K562 (cell line): ENCODE data around the gene FREM1. TPM values are rescaled to one million over a fixed set of nuclear protein-coding genes. Genes with fewer than 3 reads are reported as not detected.

Experiments used
- ATAC-seq: fragments of 200-7000 bp; cut with Tn5 transposase; 3 replicates; pipeline ENCODE4 v1.9.1; 2020; ENCODE audit warnings: moderate library complexity
- BruUV-seq: library from RNA; stranded (reverse); fragments of 400-500 nt; replicated peaks from 2 replicates; lab custom pipeline; 2021; lab: Mats Ljungman, UMichigan
- CTCF ChIA-PET: fragments of 300-600 bp; formaldehyde crosslinking; extraction: SDS; loops from one replicate; lab custom pipeline; 2021; ENCODE audit warnings: low intra/inter-chr PET ratio; lab: Yijun Ruan, JAX
- POLR2A ChIA-PET: fragments of 300-600, 350-650 bp; sonication (Branson Sonifier 250); formaldehyde crosslinking; extraction: SDS; loops from one replicate; lab custom pipeline; 2021; ENCODE audit warnings: antibody characterized with exemption, inconsistent platforms; lab: Yijun Ruan, JAX
- DNase-seq, 4 experiments: peaks; one replicate each; pipeline versions ENCODE4 v3.0.0 to v3.0.0-alpha.2; 2011 to 2018; ENCODE audit warnings: low spot score in 3 of 4, mixed read lengths in 3 of 4; ENCODE audit errors: extremely low read depth in 1 of 4
- FAIRE-seq: peaks from 2 replicates; lab custom pipeline; 2011; peaks lifted over from hg19 to GRCh38; lab: Jason Lieb, UNC
- H2AFZ ChIP-seq: 2 replicates; pipeline ENCODE4 v1.6.0; 2011; ENCODE audit warnings: low read depth, low read length, control low read depth, inconsistent platforms
- H3K27ac ChIP-seq: fragments of 200-600 bp; 3 replicates; pipeline ENCODE4 v1.8.0; 2011; ENCODE audit warnings: low read depth, mild to moderate bottlenecking, control low read depth, inconsistent platforms, low read length, moderate library complexity, mixed read lengths; ENCODE audit errors: extremely low read depth
- H3K27me3 ChIP-seq, 2 experiments: fragments of 300-600 bp in 1 of 2; 2 replicates in 1 of 2; 3 replicates in 1 of 2; pipeline versions ENCODE4 v1.6.0 to v1.8.0; 2011; ENCODE audit warnings: inconsistent platforms in 2 of 2, low read length in 2 of 2, mild to moderate bottlenecking in 1 of 2, mixed read lengths in 1 of 2, moderate library complexity in 1 of 2; ENCODE audit not compliant: control insufficient read depth in 2 of 2, insufficient read depth in 2 of 2
- H3K36me3 ChIP-seq: fragments of 300-600 bp; 3 replicates; pipeline ENCODE4 v1.8.0; 2011; ENCODE audit warnings: mild to moderate bottlenecking, low read length, inconsistent platforms; ENCODE audit not compliant: control insufficient read depth, insufficient read depth
- H3K4me1 ChIP-seq, 2 experiments: fragments of 200-600 bp in 1 of 2; replicated peaks in 1 of 2; 2 replicates in 1 of 2; 3 replicates in 1 of 2; pipeline versions ENCODE4 v1.5.1 to v1.8.0; 2011; ENCODE audit warnings: inconsistent platforms in 2 of 2, low read length in 2 of 2, mild to moderate bottlenecking in 1 of 2, mixed read lengths in 1 of 2, moderate library complexity in 1 of 2; ENCODE audit not compliant: control insufficient read depth in 2 of 2, insufficient read depth in 2 of 2
- H3K4me2 ChIP-seq: 2 replicates; pipeline ENCODE4 v1.6.1; 2011; ENCODE audit warnings: low read length, control low read depth, inconsistent platforms, mixed read lengths; ENCODE audit not compliant: insufficient read depth
- H3K4me3 ChIP-seq: fragments of 200-600 bp; sonication (generic), shearing (Covaris generic); 2 replicates; pipeline ENCODE4 v1.5.1; 2016; ENCODE audit warnings: control low read depth, inconsistent platforms
- H3K79me2 ChIP-seq: fragments of 200-600 bp; 3 replicates; pipeline ENCODE4 v1.8.0; 2011; ENCODE audit warnings: low read length, inconsistent platforms; ENCODE audit not compliant: control insufficient read depth, insufficient read depth
- H3K9ac ChIP-seq, 2 experiments: 2 replicates each; pipeline versions ENCODE4 v1.6.0 to v1.6.1; 2011; ENCODE audit warnings: low read depth in 2 of 2, low read length in 2 of 2, control low read depth in 1 of 2, inconsistent platforms in 1 of 2, mild to moderate bottlenecking in 1 of 2, mixed read lengths in 1 of 2; ENCODE audit not compliant: insufficient read depth in 1 of 2
- H3K9me1 ChIP-seq: one replicate; pipeline ENCODE4 v1.6.0; 2011; ENCODE audit warnings: inconsistent platforms, mild to moderate bottlenecking, low read length, moderate library complexity; ENCODE audit not compliant: control insufficient read depth, insufficient read depth
- H3K9me3 ChIP-seq: replicated peaks from 2 replicates; pipeline ENCODE4 v1.5.1; 2011; ENCODE audit warnings: low read depth, low read length, inconsistent platforms; ENCODE audit not compliant: control insufficient read depth, insufficient read depth
- H4K20me1 ChIP-seq: replicated peaks from 2 replicates; pipeline ENCODE4 v1.6.1; 2011; ENCODE audit warnings: low read length, inconsistent platforms, mixed read lengths; ENCODE audit not compliant: control insufficient read depth, insufficient read depth
- GATA2 ChIP-seq: sonication (generic); formaldehyde crosslinking; IDR thresholded peaks from 2 replicates; pipeline ENCODE4 v1.4.0; 2020; ENCODE audit warnings: mild to moderate bottlenecking, missing genetic modification reagents
- KAT7 ChIP-seq: sonication (generic); formaldehyde crosslinking; IDR thresholded peaks from 2 replicates; pipeline ENCODE4 v1.8.0; 2022; ENCODE audit warnings: missing genetic modification reagents, mild to moderate bottlenecking, borderline replicate concordance
- KDM4B ChIP-seq, 2 experiments: fragments of 450-650 bp in 1 of 2; sonication (generic) in 1 of 2; IDR thresholded peaks; 2 replicates each; pipeline ENCODE4 v1.6.1; 2016 to 2017; ENCODE audit warnings: borderline replicate concordance in 2 of 2, antibody characterized with exemption in 1 of 2, low read depth in 1 of 2, mild to moderate bottlenecking in 1 of 2
- MCM3 ChIP-seq: fragments of 450-650 bp; IDR thresholded peaks from 2 replicates; pipeline ENCODE4 v1.6.1; 2016
- MEF2D ChIP-seq: conservative IDR thresholded peaks from 2 replicates; pipeline ENCODE4 v1.6.1; 2016; ENCODE audit warnings: low read depth, missing genetic modification characterization, missing compliant biosample characterization
- MTA2 ChIP-seq: fragments of 450-650 bp; IDR thresholded peaks from 2 replicates; pipeline ENCODE4 v1.6.1; 2016; ENCODE audit warnings: low read depth
- RFX1 ChIP-seq: fragments of 450-650 bp; IDR thresholded peaks from 2 replicates; pipeline ENCODE4 v1.6.1; 2016; ENCODE audit warnings: mild to moderate bottlenecking, moderate library complexity
- SAP30 ChIP-seq: fragments of 200-600 bp; sonication (generic); IDR thresholded peaks from 2 replicates; pipeline ENCODE4 v1.6.1; 2012; ENCODE audit warnings: borderline replicate concordance, low read depth, mild to moderate bottlenecking, moderate library complexity, low read length, control low read depth, inconsistent platforms; ENCODE audit not compliant: insufficient read depth, poor library complexity, severe bottlenecking
- VEZF1 ChIP-seq: fragments of 200-800 bp; sonication (Bioruptor generic); IDR thresholded peaks from 2 replicates; pipeline ENCODE4 v1.6.1; 2017; ENCODE audit warnings: missing genetic modification characterization, missing compliant biosample characterization
- ZBTB43 ChIP-seq: sonication (generic); formaldehyde crosslinking; IDR thresholded peaks from 2 replicates; pipeline ENCODE4 v1.8.0; 2023; ENCODE audit warnings: mild to moderate bottlenecking, missing genetic modification reagents
- ZBTB7A ChIP-seq: IDR thresholded peaks from 2 replicates; pipeline ENCODE4 v1.6.1; 2011; ENCODE audit warnings: low read depth, mild to moderate bottlenecking, low read length, moderate library complexity, borderline replicate concordance; ENCODE audit not compliant: control insufficient read depth
- ZNF12 ChIP-seq: sonication (generic); formaldehyde crosslinking; IDR thresholded peaks from 2 replicates; pipeline ENCODE4 v1.4.0; 2020; ENCODE audit warnings: mild to moderate bottlenecking, missing genetic modification reagents
- ZNF146 ChIP-seq: IDR thresholded peaks from one replicate; pipeline ENCODE4 v1.6.1; 2018; ENCODE audit warnings: missing compliant biosample characterization; ENCODE audit not compliant: unreplicated experiment
- ZNF79 ChIP-seq: fragments of 250-450 bp; sonication (Bioruptor Pico); IDR thresholded peaks from 2 replicates; pipeline ENCODE4 v1.4.0; 2020; ENCODE audit warnings: low read depth, mild to moderate bottlenecking, moderate library complexity
- WGBS: fragments of 100-300 bp; shearing (Covaris generic); methylation state at CpG from one replicate; pipeline ENCODE4 v1.1.6; 2016; ENCODE audit warnings: low coverage, mixed read lengths; ENCODE audit not compliant: insufficient coverage; ENCODE audit errors: missing lambda C conversion rate; 5-methylcytosine and 5-hydroxymethylcytosine counted together
- in situ Hi-C: fragments of 300-500 bp; cut with MboI; formaldehyde crosslinking; loops from 4 replicates; pipeline ENCODE4 v1.15.0; 2018; ENCODE audit warnings: inconsistent platforms, mixed read lengths
- intact Hi-C: fragments of 100-400 bp; cut with micrococcal nuclease; formaldehyde crosslinking; loops from 2 replicates; pipeline ENCODE4 v1.14.2; 2022
- polyA plus RNA-seq, 8 experiments: library from polyadenylated mRNA; depleted of rRNA in 4 of 8; stranded (reverse) in 5 of 8; unstranded in 3 of 8; fragments of >200 nt; fragmentation: Nextera tagmentation in 2 of 8; fragmentation: Illumina TruSeq in 1 of 8; extraction: Ambion mirVana in 2 of 8; extraction: Trizol in 1 of 8; gene quantifications; 2 replicates each; pipeline versions ENCODE4 v1.2.1 to v1.2.3, GENCODE V29; 2011 to 2014; ENCODE audit warnings: inconsistent platforms in 1 of 8, missing spikeins in 1 of 8
- total RNA-seq, 7 experiments: library from RNA; depleted of rRNA in 6 of 7; stranded (reverse); fragments of >200 nt in 6 of 7; fragmentation: Illumina TruSeq in 2 of 7; extraction: Trizol in 2 of 7; gene quantifications; 2 replicates each; pipeline versions ENCODE4 v1.2.1 to v1.2.3, GENCODE V29; 2011 to 2021; ENCODE audit warnings: low replicate concordance in 1 of 7

Gene FREM1
- total and polyA plus RNA-seq, 9 of the 15 experiments (the other 6 are each of a cell fraction or from before 2014, with no cell fraction given) = 0.03 to 0.24 (median 0.13) TPM; not detected in 2

GRCh38 chr9:14744768-14745167, 165.5 kb downstream of the FREM1 start:
- WGBS = 0% methylated on average over 1 of the region's 1 CpG
- Histone ChIP-seq H3K4me3 (no peak overlapping the region), H3K9me1 (no peaks in the 10 kb centered on the region), H2AFZ (no peak overlapping the region), H3K79me2 (no peaks in the 10 kb centered on the region), H3K27ac (no peak overlapping the region)
- ATAC-seq (no peak), DNase-seq (no peak)
- TF ChIP-seq RFX1 (no peak), ZNF146 (CRISPR knock-in tag) (peak; percentile 70)
- TF ChIP-seq, all 486 proteins: peak for 1
- no peak for FAIRE-seq
- no peaks in the 10 kb centered on the region for H3K4me1 ChIP-seq
- ChIA-PET CTCF (no interaction called here), POLR2A (no interaction called here)
- in situ Hi-C loops = no loop called here
- no TSS peak for BruUV-seq
- no peak overlapping the region for H3K9ac ChIP-seq
- H3K27me3 ChIP-seq = no peaks in the 10 kb centered on the region
- H3K9me3 ChIP-seq = no peaks in the 10 kb centered on the region
- no peaks in the 10 kb centered on the region for H4K20me1 ChIP-seq
- intact Hi-C loops = no loop called here
- no peaks in the 10 kb centered on the region for H3K36me3 ChIP-seq
- H3K4me2 ChIP-seq = no peak overlapping the region

- FAIRE-seq = no peak
- intact Hi-C loops (no loop called here), in situ Hi-C loops (no loop called here)
- H3K4me2 ChIP-seq = no peak overlapping the region
- H4K20me1 ChIP-seq = no peaks in the 10 kb centered on the region
- 0% methylated on average over 3 of the region's 3 CpGs for WGBS
- no peaks in the 10 kb centered on the region for H3K36me3 ChIP-seq
- no peaks in the 10 kb centered on the region for H3K27me3 ChIP-seq
- H3K9me3 ChIP-seq = no peaks in the 10 kb centered on the region
- no peaks in the 10 kb centered on the region for H3K9me1 ChIP-seq
- no peak overlapping the region for H2AFZ ChIP-seq
- H3K9ac ChIP-seq = no peak overlapping the region
- ChIA-PET CTCF (no interaction called here), POLR2A (interaction anchor here (0.7 kb wide), 1 partner anchor 47 kb away, joined by 3 read pairs; no protein-coding TSS in a partner anchor)
- no peaks in the 10 kb centered on the region for H3K4me1 ChIP-seq
- no peak overlapping the region for H3K4me3 ChIP-seq
- no peaks in the 10 kb centered on the region for H3K79me2 ChIP-seq
- no peak overlapping the region for H3K27ac ChIP-seq
- DNase-seq = no peak
- BruUV-seq = no TSS peak
- TF ChIP-seq ZBTB7A = no peak
- TF ChIP-seq VEZF1 (CRISPR knock-in tag) = no peak
- no peak for TF ChIP-seq GATA2 (CRISPR knock-in tag)
- no peak for TF ChIP-seq MCM3
- no peak for TF ChIP-seq MEF2D (tag)
- no peak for TF ChIP-seq KAT7
- no peak for TF ChIP-seq ZBTB43 (CRISPR knock-in tag)
- no peak for TF ChIP-seq ZNF79 (CRISPR knock-in tag)
- no peak for TF ChIP-seq SAP30
- no peak for TF ChIP-seq KDM4B (IDR thresholded peaks at IDR 0.05; ENCODE audit: borderline replicate concordance in 2 of 2, low read depth in 1 of 2)
- no peak for TF ChIP-seq MTA2
- TF ChIP-seq ZNF12 = no peak
- ATAC-seq = no peak
Observed at GRCh38 chr9:14741369-14741768, 168.9 kb downstream of the FREM1 start.
